HepG2 (cell line): ENCODE results near the gene OR2F2. TPM values are rescaled to one million over a fixed set of nuclear protein-coding genes. Genes with fewer than 3 reads are reported as not detected.

ENCODE experiments used
- ATAC-seq: fragments of 200-7000 bp; cut with Tn5 transposase; 3 replicates; pipeline ENCODE4 v1.9.1; 2020; ENCODE audit warnings: mild to moderate bottlenecking, moderate library complexity
- BruUV-seq: library from RNA; stranded (reverse); fragments of 400-500 nt; replicated peaks from 2 replicates; lab custom pipeline; 2021; lab: Mats Ljungman, UMichigan
- CTCF ChIA-PET: fragments of 300-600 bp; formaldehyde crosslinking; extraction: SDS; loops from one replicate; lab custom pipeline; 2021; ENCODE audit warnings: low total read pairs, inconsistent platforms, low intra/inter-chr PET ratio; lab: Yijun Ruan, JAX
- POLR2A ChIA-PET: fragments of 350-600 bp; sonication (Branson Sonifier 250); formaldehyde crosslinking; loops from one replicate; lab custom pipeline; 2020; ENCODE audit warnings: antibody characterized with exemption, inconsistent platforms; lab: Yijun Ruan, JAX
- DNase-seq: peaks from one replicate; pipeline ENCODE4 v3.0.0-alpha.2; 2015; ENCODE audit warnings: low spot score
- FAIRE-seq: peaks from 3 replicates; lab custom pipeline; 2011; peaks lifted over from hg19 to GRCh38; lab: Jason Lieb, UNC
- H2AFZ ChIP-seq: one replicate; pipeline ENCODE4 v1.6.1; 2011; ENCODE audit warnings: low read length, inconsistent platforms
- H3K27ac ChIP-seq: fragments of 300-600 bp; 3 replicates; pipeline ENCODE4 v1.8.0; 2011; ENCODE audit warnings: mixed run types, mild to moderate bottlenecking, mixed read lengths, low read length, inconsistent platforms; ENCODE audit not compliant: insufficient read depth; ENCODE audit errors: extremely low read length
- H3K27me3 ChIP-seq, 2 experiments: fragments of 200-600 bp in 1 of 2; 2 replicates in 1 of 2; 3 replicates in 1 of 2; pipeline versions ENCODE4 v1.6.0 to v1.8.0; 2011; ENCODE audit warnings: low read length in 2 of 2, mild to moderate bottlenecking in 2 of 2, moderate library complexity in 2 of 2, inconsistent platforms in 1 of 2; ENCODE audit not compliant: insufficient read depth in 2 of 2, control insufficient read depth in 1 of 2
- H3K36me3 ChIP-seq, 2 experiments: fragments of 200-600 bp in 1 of 2; replicated peaks in 1 of 2; 2 replicates in 1 of 2; 3 replicates in 1 of 2; pipeline versions ENCODE4 v1.5.1 to v1.8.0; 2011; ENCODE audit warnings: low read length in 2 of 2, inconsistent platforms in 1 of 2; ENCODE audit not compliant: insufficient read depth in 2 of 2, control insufficient read depth in 1 of 2
- H3K4me1 ChIP-seq: 2 replicates; pipeline ENCODE4 v1.5.1; 2012; ENCODE audit warnings: low read length, inconsistent platforms; ENCODE audit not compliant: insufficient read depth
- H3K4me2 ChIP-seq: 2 replicates; pipeline ENCODE4 v1.6.0; 2011; ENCODE audit warnings: low read depth, low read length, inconsistent platforms
- H3K4me3 ChIP-seq, 3 experiments: fragments of 200-600 bp in 1 of 3; sonication (generic), shearing (Covaris generic) in 1 of 3; replicated peaks in 1 of 3; 2 replicates each; pipeline ENCODE4 v1.5.1; 2011 to 2016; ENCODE audit warnings: low read length in 3 of 3, inconsistent platforms in 2 of 3, low read depth in 2 of 3, mild to moderate bottlenecking in 2 of 3, control low read depth in 1 of 3, mixed read lengths in 1 of 3; ENCODE audit not compliant: insufficient read depth in 1 of 3
- H3K79me2 ChIP-seq: one replicate; pipeline ENCODE4 v1.6.1; 2011; ENCODE audit warnings: low read length, inconsistent platforms; ENCODE audit not compliant: insufficient read depth
- H3K9ac ChIP-seq: 2 replicates; pipeline ENCODE4 v1.6.0; 2011; ENCODE audit warnings: mild to moderate bottlenecking, low read depth, low read length, inconsistent platforms; ENCODE audit not compliant: insufficient read depth
- H3K9me3 ChIP-seq: 2 replicates; pipeline ENCODE4 v1.5.1; 2012; ENCODE audit warnings: mild to moderate bottlenecking, low read length
- H4K20me1 ChIP-seq: 2 replicates; pipeline ENCODE4 v1.6.0; 2011; ENCODE audit warnings: inconsistent platforms, mild to moderate bottlenecking, low read length, moderate library complexity; ENCODE audit not compliant: insufficient read depth
- CCDC6 ChIP-seq: sonication (generic); formaldehyde crosslinking; IDR thresholded peaks from 2 replicates; pipeline ENCODE4 v1.8.1; 2022; ENCODE audit warnings: mild to moderate bottlenecking, missing genetic modification reagents, moderate library complexity
- FOXA1 ChIP-seq, 2 experiments: fragments of 450-650 bp in 1 of 2; sonication (generic) in 1 of 2; formaldehyde crosslinking in 1 of 2; IDR thresholded peaks; 2 replicates each; pipeline versions ENCODE4 v1.4.0 to v1.6.1; 2016 to 2020; ENCODE audit warnings: missing genetic modification reagents in 1 of 2
- GTF3A ChIP-seq: sonication (generic); formaldehyde crosslinking; conservative IDR thresholded peaks from 2 replicates; pipeline ENCODE4 v1.4.0; 2020; ENCODE audit warnings: mild to moderate bottlenecking, missing genetic modification reagents
- KMT2B ChIP-seq: IDR thresholded peaks from 2 replicates; pipeline ENCODE4 v1.6.1; 2016; ENCODE audit warnings: missing genetic modification reagents, missing compliant biosample characterization
- WIZ ChIP-seq: sonication (generic); formaldehyde crosslinking; IDR thresholded peaks from 2 replicates; pipeline ENCODE4 v1.5.1; 2020; ENCODE audit warnings: mild to moderate bottlenecking, missing genetic modification reagents
- ZNF207 ChIP-seq: fragments of 450-650 bp; IDR thresholded peaks from 2 replicates; pipeline ENCODE4 v1.6.1; 2016; ENCODE audit warnings: antibody characterized with exemption, borderline replicate concordance
- ZNF280B ChIP-seq: sonication (generic); formaldehyde crosslinking; IDR thresholded peaks from 2 replicates; pipeline ENCODE4 v1.5.0; 2020; ENCODE audit warnings: missing genetic modification reagents, mild to moderate bottlenecking, borderline replicate concordance
- ZNF354B ChIP-seq: sonication (generic); formaldehyde crosslinking; IDR thresholded peaks from 2 replicates; pipeline ENCODE4 v1.8.0; 2022; ENCODE audit warnings: mild to moderate bottlenecking, missing genetic modification reagents
- ZNF609 ChIP-seq: sonication (generic); formaldehyde crosslinking; IDR thresholded peaks from 2 replicates; pipeline ENCODE4 v1.4.0; 2020; ENCODE audit warnings: mild to moderate bottlenecking, missing genetic modification reagents, borderline replicate concordance
- ZNF746 ChIP-seq: sonication (generic); formaldehyde crosslinking; IDR thresholded peaks from 2 replicates; pipeline ENCODE4 v1.8.0; 2022; ENCODE audit warnings: mild to moderate bottlenecking, missing genetic modification reagents
- WGBS: methylation state at CpG from one replicate; pipeline ENCODE4 v1.1.6; 2017; ENCODE audit warnings: low lambda C conversion rate; 5-methylcytosine and 5-hydroxymethylcytosine counted together
- in situ Hi-C: cut with HindIII; loops from 2 replicates; pipeline ENCODE4 v1.10.0; 2017; ENCODE audit warnings: low pct_unique_long_range_greater_than_20kb; ENCODE audit not compliant: extremely low pct_ligation_motif_present
- intact Hi-C: fragments of 100-400 bp; cut with micrococcal nuclease; formaldehyde crosslinking; loops from one replicate; pipeline ENCODE4 v1.10.0; 2022; ENCODE audit not compliant: unreplicated experiment
- polyA plus RNA-seq, 8 experiments: library from polyadenylated mRNA; depleted of rRNA in 3 of 8; stranded (reverse) in 7 of 8; unstranded in 1 of 8; fragments of >200 nt; fragmentation: Illumina TruSeq in 4 of 8; extraction: Trizol in 4 of 8; gene quantifications; 2 replicates each; pipeline versions ENCODE4 v1.2.1 to v1.2.3, GENCODE V29; 2011 to 2016; ENCODE audit warnings: low read depth in 4 of 8, missing spikeins in 1 of 8, mixed read lengths in 1 of 8; ENCODE audit not compliant: insufficient read depth in 1 of 8
- total RNA-seq, 5 experiments: library from RNA; depleted of rRNA; stranded (reverse); fragments of >200 nt; fragmentation: Illumina TruSeq; extraction: Trizol; gene quantifications; 2 replicates each; pipeline ENCODE4 v1.2.3, GENCODE V29; 2016; ENCODE audit warnings: low read depth in 1 of 5
- TF ChIP-seq, protein P1 (sequence below): sonication (generic); formaldehyde crosslinking; IDR thresholded peaks from 2 replicates; pipeline ENCODE4 v1.4.0; 2020; ENCODE audit warnings: missing genetic modification reagents

The OR2F2 gene
- total and polyA plus RNA-seq, 2 of the 13 experiments (the other 11 are each of a cell fraction or from before 2014, with no cell fraction given), result 0.13 TPM; not detected in 1

GRCh38 chr7:143936087-143937009 is 1.3 kb downstream of the OR2F2 start:
- Histone ChIP-seq H3K27ac (no peak overlapping the region), H3K9me3 (no peaks in the 10 kb centered on the region), H3K79me2 (no peaks in the 10 kb centered on the region), H4K20me1 (no peaks in the 10 kb centered on the region), H3K4me1 (peaks cover 16% of the 10 kb centered on the region), H3K27me3 (no peaks in the 10 kb centered on the region), H3K36me3 (no peaks in the 10 kb centered on the region), H3K4me3 (no peak overlapping the region), H3K9ac (no peak overlapping the region), H3K4me2 (no peak overlapping the region), H2AFZ (no peak overlapping the region)
- ATAC-seq (no peak), FAIRE-seq (no peak), DNase-seq (no peak)
- no TSS peak for BruUV-seq
- in situ Hi-C loops (no loop called here), intact Hi-C loops (no loop called here)
- CTCF ChIA-PET, result no interaction called here
- POLR2A ChIA-PET, result interaction anchor here (1.1 kb wide), 1 partner anchor 34 kb away, joined by 3 read pairs; the partner anchor contains the start of gene TCAF1
- 89% methylated on average over 4 of the region's 4 CpGs for WGBS
- TF ChIP-seq ZNF746 (CRISPR knock-in tag) (no peak), KMT2B (no peak), ZNF609 (CRISPR knock-in tag) (no peak), ZNF207 (no peak), ZNF280B (CRISPR knock-in tag) (no peak), WIZ (no peak), GTF3A (CRISPR knock-in tag) (no peak), ZNF354B (no peak), FOXA1 (IDR thresholded peaks at IDR 0.05) (no peak), FOXA1 (CRISPR knock-in tag; IDR thresholded peaks at IDR 0.05) (no peak), CCDC6 (CRISPR knock-in tag) (no peak)
- TF ChIP-seq, protein P1, sequence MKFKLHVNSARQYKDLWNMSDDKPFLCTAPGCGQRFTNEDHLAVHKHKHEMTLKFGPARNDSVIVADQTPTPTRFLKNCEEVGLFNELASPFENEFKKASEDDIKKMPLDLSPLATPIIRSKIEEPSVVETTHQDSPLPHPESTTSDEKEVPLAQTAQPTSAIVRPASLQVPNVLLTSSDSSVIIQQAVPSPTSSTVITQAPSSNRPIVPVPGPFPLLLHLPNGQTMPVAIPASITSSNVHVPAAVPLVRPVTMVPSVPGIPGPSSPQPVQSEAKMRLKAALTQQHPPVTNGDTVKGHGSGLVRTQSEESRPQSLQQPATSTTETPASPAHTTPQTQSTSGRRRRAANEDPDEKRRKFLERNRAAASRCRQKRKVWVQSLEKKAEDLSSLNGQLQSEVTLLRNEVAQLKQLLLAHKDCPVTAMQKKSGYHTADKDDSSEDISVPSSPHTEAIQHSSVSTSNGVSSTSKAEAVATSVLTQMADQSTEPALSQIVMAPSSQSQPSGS (CRISPR knock-in tag), result no peak
